ENCODE results near the gene JADE2. TPM values are rescaled to one million over a fixed set of nuclear protein-coding genes. Genes with fewer than 3 reads are reported as not detected.

Gene JADE2
- total RNA-seq, 1 donor from 2014 or later, result 12.5 TPM

- peak; percentile 87 to 89 for DNase-seq (ENCODE audit: low read depth in 2 of 2)
Observed at GRCh38 chr5:134568761-134569695, 43.6 kb downstream of the JADE2 start.

GRCh38 chr5:134569758-134570364 lies 44.4 kb downstream of the JADE2 start:
- DNase-seq (ENCODE audit: low read depth in 2 of 2), result no peak

GRCh38 chr5:134570365-134570758 lies 44.9 kb downstream of the JADE2 start:
- no peak for DNase-seq (ENCODE audit: low read depth in 2 of 2)

- no peak for DNase-seq (ENCODE audit: low read depth in 2 of 2)
Observed at GRCh38 chr5:134570886-134571285, 45.4 kb downstream of the JADE2 start.

GRCh38 chr5:134571693-134572405 lies 46.4 kb downstream of the JADE2 start:
- no peak for DNase-seq (ENCODE audit: low read depth in 2 of 2)

GRCh38 chr5:134572811-134573210 lies 47.3 kb downstream of the JADE2 start:
- DNase-seq (ENCODE audit: low read depth in 2 of 2), result no peak

GRCh38 chr5:134574521-134574920 lies 49.1 kb downstream of the JADE2 start:
- DNase-seq (ENCODE audit: low read depth in 2 of 2), result no peak

- no peak for DNase-seq (ENCODE audit: low read depth in 2 of 2)
Observed at GRCh38 chr5:134575316-134575715, 49.8 kb downstream of the JADE2 start.

- no peak for DNase-seq (ENCODE audit: low read depth in 2 of 2)
Observed at GRCh38 chr5:134576386-134577021, 51.0 kb downstream of the JADE2 start.

- DNase-seq (ENCODE audit: low read depth in 2 of 2), result peak in 1 of 2 donors; percentile 76
Observed at GRCh38 chr5:134577022-134577795, 51.7 kb downstream of the JADE2 start.

- DNase-seq (ENCODE audit: low read depth in 2 of 2), result peak; percentile 61 to 85
Observed at GRCh38 chr5:134577796-134578577, 52.5 kb downstream of the JADE2 start.

- no peak for DNase-seq (ENCODE audit: low read depth in 2 of 2)
Observed at GRCh38 chr5:134578578-134579283, 53.3 kb downstream of the JADE2 start.

GRCh38 chr5:134579284-134579771 lies 53.9 kb downstream of the JADE2 start:
- no peak for DNase-seq (ENCODE audit: low read depth in 2 of 2)

- peak in 1 of 2 donors; percentile 74 for DNase-seq (ENCODE audit: low read depth in 2 of 2)
Observed at GRCh38 chr5:134580001-134580460, 54.6 kb downstream of the JADE2 start.

GRCh38 chr5:134581241-134581981 lies 55.9 kb downstream of the JADE2 start:
- no peak for DNase-seq (ENCODE audit: low read depth in 2 of 2)

- DNase-seq (ENCODE audit: low read depth in 2 of 2), result no peak
Observed at GRCh38 chr5:134582281-134582680, 56.8 kb downstream of the JADE2 start.

- DNase-seq (ENCODE audit: low read depth in 2 of 2), result no peak
Observed at GRCh38 chr5:134582941-134583340, 57.5 kb downstream of the JADE2 start.

GRCh38 chr5:134583766-134584165 lies 58.3 kb downstream of the JADE2 start:
- DNase-seq (ENCODE audit: low read depth in 2 of 2), result no peak
